Loucy (cell line): ENCODE measurements around the gene COMMD8.

Experiments
- H2AFZ ChIP-seq: fragments of 200-600 bp; sonication (generic); 2 replicates; pipeline ENCODE4 v1.6.0; 2016; ENCODE audit warnings: antibody characterized with exemption, mild to moderate bottlenecking, low read length, moderate library complexity
- H3F3A ChIP-seq: fragments of 200-600 bp; 2 replicates; pipeline ENCODE4 v1.6.0; 2016; ENCODE audit warnings: antibody characterized with exemption, low read depth, mild to moderate bottlenecking
- H3K27me3 ChIP-seq: fragments of 200-600 bp; sonication (generic); 2 replicates; pipeline ENCODE4 v1.6.1; 2014; ENCODE audit warnings: low read length, mild to moderate bottlenecking; ENCODE audit not compliant: insufficient read depth, poor library complexity, severe bottlenecking
- H3K36me3 ChIP-seq: fragments of 200-600 bp; sonication (generic); 2 replicates; pipeline ENCODE4 v1.6.1; 2016; ENCODE audit warnings: low read length; ENCODE audit not compliant: insufficient read depth
- H3K4me1 ChIP-seq: fragments of 200-600 bp; sonication (generic); 2 replicates; pipeline ENCODE4 v1.5.1; 2014; ENCODE audit warnings: low read length, mild to moderate bottlenecking; ENCODE audit not compliant: insufficient read depth, poor library complexity, severe bottlenecking
- H3K4me2 ChIP-seq: fragments of 200-600 bp; sonication (generic); 2 replicates; pipeline ENCODE4 v1.6.0; 2014; ENCODE audit warnings: antibody characterized with exemption, low read length, low read depth, mild to moderate bottlenecking; ENCODE audit not compliant: poor library complexity, severe bottlenecking
- H3K4me3 ChIP-seq: fragments of 200-600 bp; sonication (generic); 2 replicates; pipeline ENCODE4 v1.5.1; 2014; ENCODE audit warnings: low read length, mild to moderate bottlenecking, mixed read lengths; ENCODE audit not compliant: poor library complexity, severe bottlenecking
- H3K79me2 ChIP-seq: fragments of 200-600 bp; sonication (generic); 2 replicates; pipeline ENCODE4 v1.6.1; 2014; ENCODE audit warnings: low read length; ENCODE audit not compliant: insufficient read depth
- H3K9ac ChIP-seq: fragments of 200-600 bp; sonication (generic); 2 replicates; pipeline ENCODE4 v1.6.0; 2014; ENCODE audit warnings: mild to moderate bottlenecking, low read depth, low read length, moderate library complexity; ENCODE audit not compliant: poor library complexity, severe bottlenecking
- H3K9me2 ChIP-seq: fragments of 200-600 bp; sonication (generic); replicated peaks from 2 replicates; pipeline ENCODE4 v1.6.1; 2016; ENCODE audit warnings: low read depth, low read length, mixed read lengths
- H3K9me3 ChIP-seq: fragments of 200-600 bp; sonication (generic); 2 replicates; pipeline ENCODE4 v1.6.1; 2014; ENCODE audit warnings: mild to moderate bottlenecking, antibody characterized with exemption, low read length, low read depth; ENCODE audit not compliant: insufficient read depth
- H4K20me1 ChIP-seq: fragments of 200-600 bp; sonication (generic); 2 replicates; pipeline ENCODE4 v1.6.0; 2014; ENCODE audit warnings: antibody characterized with exemption, low read length, mild to moderate bottlenecking; ENCODE audit not compliant: insufficient read depth, poor library complexity, severe bottlenecking
- EZH2phosphoT487 ChIP-seq: fragments of 200-600 bp; IDR thresholded peaks from 2 replicates; pipeline ENCODE4 v1.6.1; 2018; ENCODE audit warnings: antibody characterized with exemption, mild to moderate bottlenecking, moderate library complexity, borderline replicate concordance
- TF ChIP-seq, protein P1 (sequence below): fragments of 200-600 bp; sonication (generic); conservative IDR thresholded peaks from 2 replicates; pipeline ENCODE4 v1.5.1; 2014; ENCODE audit warnings: mild to moderate bottlenecking, antibody characterized with exemption, low read length

COMMD8 gene

DNA sequence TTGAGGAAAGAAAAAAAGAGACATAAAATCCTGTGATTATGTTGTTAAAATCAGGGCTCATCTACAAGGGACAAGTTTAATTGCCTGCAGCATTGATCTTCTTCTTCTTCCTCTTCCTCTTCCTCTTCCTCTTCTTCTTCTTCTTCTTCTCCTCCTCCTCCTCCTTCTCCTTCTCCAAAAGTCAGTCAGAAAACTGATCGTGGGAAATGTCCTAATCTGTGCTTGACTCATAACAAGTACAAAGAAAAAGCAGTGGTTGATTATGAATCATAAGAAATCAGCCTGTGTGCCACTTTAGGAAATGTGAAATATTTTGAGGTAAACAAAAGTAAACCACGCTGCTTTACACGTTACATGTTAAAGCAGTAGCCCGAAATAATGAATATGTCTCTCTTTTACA lies 18.8 kb upstream of the COMMD8 start:
- Histone ChIP-seq H2AFZ (no peak overlapping the region), H3K27me3 (no peaks in the 10 kb centered on the region), H3K4me2 (no peak overlapping the region), H3K4me1 (peaks cover 22% of the 10 kb centered on the region), H3K36me3 (no peaks in the 10 kb centered on the region), H3K9me2 (no peaks in the 10 kb centered on the region), H3K9ac (no peak overlapping the region), H3K9me3 (no peaks in the 10 kb centered on the region), H3F3A (0 out of 2 replicates have a peak, but pooled peaks cover 2% of the 10 kb centered on the region), H3K4me3 (no peak overlapping the region), H4K20me1 (no peaks in the 10 kb centered on the region), H3K79me2 (peaks cover 5% of the 10 kb centered on the region; the same call in 1 of the 2 replicates)
- TF ChIP-seq EZH2phosphoT487: no peak
- TF ChIP-seq, protein P1, sequence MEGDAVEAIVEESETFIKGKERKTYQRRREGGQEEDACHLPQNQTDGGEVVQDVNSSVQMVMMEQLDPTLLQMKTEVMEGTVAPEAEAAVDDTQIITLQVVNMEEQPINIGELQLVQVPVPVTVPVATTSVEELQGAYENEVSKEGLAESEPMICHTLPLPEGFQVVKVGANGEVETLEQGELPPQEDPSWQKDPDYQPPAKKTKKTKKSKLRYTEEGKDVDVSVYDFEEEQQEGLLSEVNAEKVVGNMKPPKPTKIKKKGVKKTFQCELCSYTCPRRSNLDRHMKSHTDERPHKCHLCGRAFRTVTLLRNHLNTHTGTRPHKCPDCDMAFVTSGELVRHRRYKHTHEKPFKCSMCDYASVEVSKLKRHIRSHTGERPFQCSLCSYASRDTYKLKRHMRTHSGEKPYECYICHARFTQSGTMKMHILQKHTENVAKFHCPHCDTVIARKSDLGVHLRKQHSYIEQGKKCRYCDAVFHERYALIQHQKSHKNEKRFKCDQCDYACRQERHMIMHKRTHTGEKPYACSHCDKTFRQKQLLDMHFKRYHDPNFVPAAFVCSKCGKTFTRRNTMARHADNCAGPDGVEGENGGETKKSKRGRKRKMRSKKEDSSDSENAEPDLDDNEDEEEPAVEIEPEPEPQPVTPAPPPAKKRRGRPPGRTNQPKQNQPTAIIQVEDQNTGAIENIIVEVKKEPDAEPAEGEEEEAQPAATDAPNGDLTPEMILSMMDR: no peak

DNA sequence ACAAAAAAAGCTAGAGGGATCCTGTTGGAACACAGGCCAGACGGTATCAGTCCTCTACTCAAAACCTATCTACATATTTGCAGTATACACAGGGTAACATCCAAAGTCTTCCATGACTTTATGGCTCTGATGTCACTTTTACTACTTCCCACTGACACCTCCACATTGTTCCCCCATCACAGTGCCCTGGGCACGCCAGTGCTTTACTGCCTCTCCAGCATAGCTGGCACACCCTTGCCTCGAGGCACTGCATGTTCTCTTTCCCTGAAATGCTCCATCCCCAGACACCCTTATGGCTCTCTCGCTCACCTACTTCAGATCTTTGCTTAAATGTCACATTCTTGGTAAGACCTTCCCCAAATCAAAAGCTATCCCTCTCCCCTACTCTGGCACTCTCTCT lies 15.3 kb upstream of the COMMD8 start:
- no peaks in the 10 kb centered on the region for H3K9me2 ChIP-seq
- H3K4me1 ChIP-seq: peaks cover 2% of the 10 kb centered on the region
- H3K36me3 ChIP-seq: no peaks in the 10 kb centered on the region
- H3K9me3 ChIP-seq: no peaks in the 10 kb centered on the region
- H3K27me3 ChIP-seq: no peaks in the 10 kb centered on the region
- H4K20me1 ChIP-seq: no peaks in the 10 kb centered on the region
- H2AFZ ChIP-seq: no peak overlapping the region
- H3K9ac ChIP-seq: no peak overlapping the region
- no peak overlapping the region for H3K4me3 ChIP-seq
- no peak overlapping the region for H3K4me2 ChIP-seq
- H3K79me2 ChIP-seq: no peaks in the 10 kb centered on the region
- TF ChIP-seq, protein P1: no peak
- no peak for TF ChIP-seq EZH2phosphoT487
- H3F3A ChIP-seq: no peaks in the 10 kb centered on the region

DNA sequence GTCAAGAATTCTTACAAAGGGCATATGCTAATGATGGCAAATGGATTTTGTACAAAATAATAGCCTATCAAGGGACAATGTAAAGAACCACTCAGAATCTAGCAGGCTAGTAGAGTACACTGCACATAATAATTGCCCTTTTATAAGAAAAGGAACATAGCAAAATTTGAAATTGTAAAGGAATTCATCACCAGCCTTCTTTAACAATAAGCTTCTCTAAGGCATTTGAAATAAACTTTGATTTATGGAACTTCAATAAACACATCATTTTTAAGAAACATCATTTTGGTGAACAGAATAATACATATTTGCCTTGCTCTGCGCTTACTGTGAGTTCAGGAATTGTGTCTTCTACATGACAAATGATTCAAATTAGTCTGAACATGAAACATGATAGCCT lies 11.9 kb upstream of the COMMD8 start:
- no peak overlapping the region for H3K4me3 ChIP-seq
- no peaks in the 10 kb centered on the region for H4K20me1 ChIP-seq
- no peak overlapping the region for H3K9ac ChIP-seq
- H3K4me2 ChIP-seq: no peak overlapping the region
- no peaks in the 10 kb centered on the region for H3K36me3 ChIP-seq
- H3F3A ChIP-seq: no peaks in the 10 kb centered on the region
- no peaks in the 10 kb centered on the region for H3K79me2 ChIP-seq
- H3K9me2 ChIP-seq: no peaks in the 10 kb centered on the region
- H2AFZ ChIP-seq: no peak overlapping the region
- no peaks in the 10 kb centered on the region for H3K4me1 ChIP-seq
- no peaks in the 10 kb centered on the region for H3K27me3 ChIP-seq
- no peak for TF ChIP-seq EZH2phosphoT487
- TF ChIP-seq, protein P1: no peak
- H3K9me3 ChIP-seq: no peaks in the 10 kb centered on the region
